GM21619 (cell line): ENCODE results near the gene EME1.
"Not testable (repeated sequence)": the region's sequence is repeated elsewhere in the genome, so short reads cannot be mapped to it uniquely, and the experiment has no call there.

ENCODE experiments used
- ATAC-seq: cut with Tn5 transposase; IDR thresholded peaks from one replicate; pipeline ENCODE4 v1.9.1; 2021; ENCODE audit not compliant: unreplicated experiment

EME1 gene, protein sequence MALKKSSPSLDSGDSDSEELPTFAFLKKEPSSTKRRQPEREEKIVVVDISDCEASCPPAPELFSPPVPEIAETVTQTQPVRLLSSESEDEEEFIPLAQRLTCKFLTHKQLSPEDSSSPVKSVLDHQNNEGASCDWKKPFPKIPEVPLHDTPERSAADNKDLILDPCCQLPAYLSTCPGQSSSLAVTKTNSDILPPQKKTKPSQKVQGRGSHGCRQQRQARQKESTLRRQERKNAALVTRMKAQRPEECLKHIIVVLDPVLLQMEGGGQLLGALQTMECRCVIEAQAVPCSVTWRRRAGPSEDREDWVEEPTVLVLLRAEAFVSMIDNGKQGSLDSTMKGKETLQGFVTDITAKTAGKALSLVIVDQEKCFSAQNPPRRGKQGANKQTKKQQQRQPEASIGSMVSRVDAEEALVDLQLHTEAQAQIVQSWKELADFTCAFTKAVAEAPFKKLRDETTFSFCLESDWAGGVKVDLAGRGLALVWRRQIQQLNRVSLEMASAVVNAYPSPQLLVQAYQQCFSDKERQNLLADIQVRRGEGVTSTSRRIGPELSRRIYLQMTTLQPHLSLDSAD

DNA sequence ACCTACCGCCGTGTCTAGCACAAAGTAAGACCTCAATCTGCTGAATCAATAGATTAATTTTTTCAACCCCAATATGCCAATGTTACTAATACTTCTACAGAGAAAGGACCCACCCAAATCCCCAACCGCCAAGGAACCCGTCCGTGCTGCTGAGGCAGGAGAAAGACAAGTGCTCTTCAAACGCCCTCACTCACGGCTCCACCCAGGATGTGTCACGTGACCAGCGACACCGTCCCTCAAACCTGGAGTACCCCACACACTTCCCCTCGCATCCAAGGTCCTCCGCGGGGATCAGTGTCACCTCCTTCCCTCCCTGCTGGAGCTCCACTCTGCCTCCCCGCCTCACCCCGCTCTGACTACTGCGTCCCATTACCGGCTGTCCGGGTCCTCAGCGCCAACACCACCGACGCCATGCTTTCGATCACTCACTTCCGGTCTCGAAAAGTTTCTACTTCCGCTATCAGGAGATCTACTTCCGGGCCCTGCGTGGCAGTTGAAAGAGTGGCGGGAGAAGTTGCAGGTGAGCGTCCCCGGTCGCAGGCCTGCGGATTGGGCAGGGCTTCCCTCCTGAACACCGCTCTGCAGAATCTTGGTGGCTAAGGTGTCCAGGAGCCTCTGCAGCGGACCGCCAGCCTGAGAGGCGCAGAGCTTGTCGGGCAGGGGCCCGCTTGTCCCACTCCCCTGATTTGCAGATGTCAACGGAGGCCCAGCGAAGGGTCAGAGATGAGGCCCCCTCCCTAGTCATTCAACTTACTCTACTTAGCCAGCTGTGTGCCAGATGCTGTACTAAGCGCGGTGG is at the start of gene EME1, which contains the start of gene MRPL27:
EME1 (plus strand) TSS at position 472 of the 799 bp plus-strand sequence. CDS start 1,980 bp downstream, outside the sequence.
MRPL27 (minus strand) TSS at position 427 of the 799 bp plus-strand sequence; CDS start at position 413, 14 bp downstream.
- peak; percentile 89 for ATAC-seq

DNA sequence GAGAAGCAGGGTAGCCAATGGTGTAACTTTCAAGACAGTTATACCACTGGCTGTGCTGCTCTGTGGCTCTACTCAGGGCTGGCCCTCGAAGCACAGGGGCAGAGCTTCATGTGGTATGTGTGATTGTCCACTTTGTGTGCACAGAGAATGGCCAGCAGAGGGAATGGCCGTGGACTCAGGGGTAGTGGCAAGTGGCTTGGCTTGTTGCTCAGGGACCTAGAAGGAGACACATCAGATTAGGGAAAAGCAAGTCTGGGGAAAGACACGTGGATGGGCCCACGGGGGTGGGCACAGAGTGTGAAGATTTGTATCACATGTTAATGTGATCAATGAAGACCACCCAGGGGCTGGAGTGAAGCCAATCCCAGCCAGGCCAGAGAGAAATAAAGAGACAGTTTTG is 47.1 kb upstream of the EME1 start:
- no peak for ATAC-seq

GRCh38 chr17:50326831-50327364 is 46.1 kb upstream of the EME1 start:
- no peak for ATAC-seq

GRCh38 chr17:50328363-50329325 is 44.4 kb upstream of the EME1 start:
- no peak for ATAC-seq

DNA sequence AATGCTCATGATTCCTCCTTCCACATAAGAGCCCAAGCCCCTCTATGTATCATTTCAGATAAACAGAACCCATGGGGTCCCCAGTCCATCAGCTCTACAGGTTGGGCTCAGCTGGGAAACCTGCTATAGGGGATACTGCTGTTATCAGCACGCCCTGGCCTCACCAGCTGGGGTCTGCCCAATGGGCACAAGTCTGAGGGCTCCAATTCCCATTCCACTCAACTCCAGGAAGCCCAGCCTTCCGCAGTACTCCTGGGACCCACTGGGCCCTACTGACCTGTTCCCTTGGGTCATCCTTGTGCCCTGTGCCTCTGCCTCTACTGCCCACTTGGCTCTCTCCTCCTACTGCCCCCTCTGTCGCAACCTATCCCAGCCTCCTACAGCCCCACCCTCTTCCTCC is 43.3 kb upstream of the EME1 start:
- ATAC-seq, result no peak

DNA sequence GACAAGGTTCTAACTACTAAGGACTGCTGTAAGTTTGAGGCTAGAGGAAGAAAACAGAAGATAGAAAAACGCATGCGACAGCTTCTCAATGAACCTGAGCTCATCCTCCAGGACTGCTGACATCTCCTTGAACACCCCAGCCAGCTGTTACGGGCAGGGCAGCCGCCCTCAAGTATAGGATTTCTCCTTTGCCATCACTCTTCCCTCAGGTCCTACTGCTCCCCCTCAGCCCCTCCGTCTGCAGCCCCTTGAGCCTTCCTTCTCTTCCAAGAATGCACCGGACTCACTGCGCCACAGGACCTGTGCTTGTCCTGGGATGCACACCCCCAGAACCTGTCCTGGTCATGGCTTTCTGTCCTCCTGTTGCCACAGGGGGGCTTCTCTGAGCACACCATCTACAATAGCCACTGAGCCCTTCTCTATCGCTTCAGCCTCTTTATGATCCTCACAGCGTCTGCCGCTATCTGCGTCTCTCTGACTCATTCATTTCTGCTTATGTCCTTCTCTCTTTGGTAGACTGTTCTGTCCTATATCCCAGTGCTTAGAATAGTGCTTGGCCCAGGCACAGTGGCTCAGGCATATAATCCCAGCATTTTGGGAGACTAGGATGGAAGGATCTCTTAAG is 42.8 kb upstream of the EME1 start:
- no peak for ATAC-seq

DNA sequence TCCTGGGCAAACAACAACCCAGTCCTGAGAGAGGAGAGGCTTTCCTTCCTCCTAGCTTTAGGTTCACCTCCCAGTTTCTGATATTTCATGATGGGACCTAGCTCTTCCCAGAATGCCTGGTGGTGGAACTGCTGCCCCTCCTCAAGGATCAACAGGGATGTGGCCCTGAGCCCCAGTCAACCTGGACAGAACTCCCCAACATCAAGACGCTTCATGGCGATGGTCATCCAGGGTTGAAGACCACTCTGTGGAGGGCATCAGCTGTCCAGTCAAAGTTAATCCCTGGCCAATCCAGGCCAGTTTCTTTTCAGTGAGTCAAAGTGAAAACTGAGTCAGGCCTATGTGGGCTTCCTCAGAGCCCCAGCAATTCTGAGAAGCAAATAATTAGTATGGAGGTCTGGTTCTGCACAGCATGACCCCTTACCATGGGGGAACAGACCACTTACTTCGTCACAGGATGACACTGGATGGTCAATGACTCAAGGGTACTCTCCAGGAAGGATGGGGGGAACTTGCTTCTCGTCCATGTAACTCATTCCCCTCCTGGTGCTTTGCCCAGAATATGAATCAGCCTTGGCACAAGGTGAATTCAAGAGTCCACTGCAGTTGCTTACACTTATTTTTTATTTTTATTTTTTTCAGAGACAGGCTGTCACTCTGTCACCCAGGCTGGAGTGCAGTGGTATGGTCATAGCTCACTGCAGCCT is 41.8 kb upstream of the EME1 start:
- no peak for ATAC-seq

DNA sequence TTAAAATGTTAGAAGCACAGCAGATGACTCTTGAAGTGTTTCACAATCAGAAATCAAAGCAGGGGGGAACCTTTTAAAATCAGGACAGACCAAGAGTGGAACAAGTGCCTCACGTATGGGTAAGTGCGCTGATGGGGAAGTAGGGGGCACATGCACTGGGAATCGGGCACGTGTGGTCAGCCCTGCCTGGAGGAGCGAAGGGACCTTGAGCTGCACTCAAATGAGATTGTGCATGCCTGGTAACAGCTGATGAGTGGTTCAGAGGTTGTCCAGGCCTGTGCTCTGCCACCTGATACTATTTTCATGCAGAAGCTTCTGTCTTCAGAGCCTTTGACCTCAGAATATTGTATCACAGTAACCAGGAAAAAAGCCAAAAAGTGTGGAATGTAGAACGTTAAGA is 40.8 kb upstream of the EME1 start:
- ATAC-seq, result no peak

- not testable (repeated sequence) for ATAC-seq
These were observed 39.6 kb upstream of the EME1 start for GRCh38 chr17:50333291-50334057.

GRCh38 chr17:50337956-50338355 is 35.1 kb upstream of the EME1 start:
- no peak for ATAC-seq

DNA sequence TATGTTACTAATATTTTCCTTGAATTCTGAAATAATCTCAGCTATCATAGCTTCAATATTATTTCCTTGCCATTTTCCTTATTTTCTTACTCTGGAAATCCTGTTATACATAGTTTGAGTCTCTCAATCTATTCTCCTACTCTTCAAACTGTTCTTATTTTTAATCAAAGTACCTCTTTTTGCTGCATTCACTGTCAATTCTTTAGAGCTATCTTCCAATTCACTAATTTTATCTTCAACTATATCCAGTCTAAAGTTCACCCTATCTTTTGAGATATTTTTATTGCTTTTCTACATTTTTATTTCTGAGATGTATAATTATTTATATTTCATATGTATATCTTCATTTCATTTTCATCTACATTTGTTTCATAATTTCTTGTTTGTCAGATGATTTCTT is 34.4 kb upstream of the EME1 start:
- no peak for ATAC-seq

GRCh38 chr17:50339381-50339780 is 33.6 kb upstream of the EME1 start:
- ATAC-seq, result no peak

GRCh38 chr17:50344731-50345365 is 28.2 kb upstream of the EME1 start:
- no peak for ATAC-seq

GRCh38 chr17:50345432-50346312 is 27.4 kb upstream of the EME1 start, which contains the start of gene XYLT2:
Gene XYLT2, plus strand, starts transcription at chr17:50346126. Its CDS starts 15 bp downstream, at chr17:50346141.
- peak; percentile 66 for ATAC-seq

- ATAC-seq, result peak; percentile 43
These were observed 26.5 kb upstream of the EME1 start for GRCh38 chr17:50346313-50347116.
